Measurements from ENCODE around the gene ZNF76.

GRCh38 chr6:35213298-35213791 lies 46.2 kb upstream of the ZNF76 start:
- TF ChIP-seq EP300 (IDR thresholded peaks at IDR 0.05) (no peak), POLR2A (IDR thresholded peaks at IDR 0.05) (no peak), CTCF (IDR thresholded peaks at IDR 0.05) (no peak), POLR2AphosphoS5 (IDR thresholded peaks at IDR 0.05) (no peak)

Measured in stomach (tissue), 4 donors.